Thyroid gland (tissue), 4 donors: ENCODE results near the gene MAP2K5. TPM values are rescaled to one million over a fixed set of nuclear protein-coding genes. Genes with fewer than 3 reads are reported as not detected.

Source experiments
- DNase-seq, 2 donors: peaks; one replicate each; pipeline ENCODE4 v3.0.0-alpha.2; 2019
- H3K27ac ChIP-seq, 3 donors: fragments of 200-600 bp; sonication (generic); 1 replicate in 2 of 3; 2 replicates in 1 of 3; pipeline ENCODE4 v1.5.1; 2016 to 2019; ENCODE audit warnings: mild to moderate bottlenecking in 1 of 3, moderate library complexity in 1 of 3
- H3K27me3 ChIP-seq: fragments of 200-600 bp; sonication (generic); one replicate; pipeline ENCODE4 v1.5.1; 2019
- H3K36me3 ChIP-seq, 2 donors: fragments of 200-600 bp; sonication (generic); one replicate each; pipeline ENCODE4 v1.5.1; 2016 to 2019
- H3K4me1 ChIP-seq, 2 donors: fragments of 200-600 bp; sonication (generic); one replicate each; pipeline ENCODE4 v1.5.1; 2017 to 2019
- H3K4me3 ChIP-seq, 3 donors: fragments of 200-600 bp; sonication (generic); replicated peaks in 1 of 3; 1 replicate in 2 of 3; 2 replicates in 1 of 3; pipeline ENCODE4 v1.5.1; 2016; ENCODE audit warnings: mild to moderate bottlenecking in 1 of 3
- H3K9me3 ChIP-seq: fragments of 200-600 bp; sonication (generic); one replicate; pipeline ENCODE4 v1.5.1; 2017
- POLR2A ChIP-seq, 2 donors: fragments of 450-650 bp; IDR thresholded peaks; one replicate each; pipeline ENCODE4 v1.6.1; 2017; ENCODE audit warnings: antibody characterized with exemption in 2 of 2, mild to moderate bottlenecking in 2 of 2, moderate library complexity in 1 of 2
- WGBS, 2 donors: methylation state at CpG; one replicate each; pipeline ENCODE4 v1.1.5; 2017; 5-methylcytosine and 5-hydroxymethylcytosine counted together
- intact Hi-C: fragments of 100-400 bp; cut with DNase I; formaldehyde crosslinking; loops from one replicate; pipeline ENCODE4 v1.15.1; 2023
- total RNA-seq, 4 donors: library from RNA; depleted of rRNA; stranded (reverse); fragments of >200 nt; gene quantifications; one replicate each; pipeline ENCODE4 v1.2.3, GENCODE V29; 2016
- TF ChIP-seq, protein P1 (sequence below), 6 experiments: fragments of 200-600 bp in 3 of 6; fragments of 450-650 bp in 3 of 6; sonication (generic) in 3 of 6; IDR thresholded peaks; one replicate each; pipeline ENCODE4 v1.5.1; 2016 to 2019; ENCODE audit warnings: antibody characterized with exemption in 6 of 6, mild to moderate bottlenecking in 2 of 6, inconsistent platforms in 1 of 6, moderate library complexity in 1 of 6

The MAP2K5 gene
- total RNA-seq, 4 donors from 2014 or later, result 10.2 to 32.1 (median 15.9) TPM

GRCh38 chr15:67822537-67823313 is 280.2 kb downstream of the MAP2K5 start:
- intact Hi-C loops, result no loop called here
- peaks cover 59% of the 10 kb centered on the region for H3K27me3 ChIP-seq
- TF ChIP-seq, protein P1, sequence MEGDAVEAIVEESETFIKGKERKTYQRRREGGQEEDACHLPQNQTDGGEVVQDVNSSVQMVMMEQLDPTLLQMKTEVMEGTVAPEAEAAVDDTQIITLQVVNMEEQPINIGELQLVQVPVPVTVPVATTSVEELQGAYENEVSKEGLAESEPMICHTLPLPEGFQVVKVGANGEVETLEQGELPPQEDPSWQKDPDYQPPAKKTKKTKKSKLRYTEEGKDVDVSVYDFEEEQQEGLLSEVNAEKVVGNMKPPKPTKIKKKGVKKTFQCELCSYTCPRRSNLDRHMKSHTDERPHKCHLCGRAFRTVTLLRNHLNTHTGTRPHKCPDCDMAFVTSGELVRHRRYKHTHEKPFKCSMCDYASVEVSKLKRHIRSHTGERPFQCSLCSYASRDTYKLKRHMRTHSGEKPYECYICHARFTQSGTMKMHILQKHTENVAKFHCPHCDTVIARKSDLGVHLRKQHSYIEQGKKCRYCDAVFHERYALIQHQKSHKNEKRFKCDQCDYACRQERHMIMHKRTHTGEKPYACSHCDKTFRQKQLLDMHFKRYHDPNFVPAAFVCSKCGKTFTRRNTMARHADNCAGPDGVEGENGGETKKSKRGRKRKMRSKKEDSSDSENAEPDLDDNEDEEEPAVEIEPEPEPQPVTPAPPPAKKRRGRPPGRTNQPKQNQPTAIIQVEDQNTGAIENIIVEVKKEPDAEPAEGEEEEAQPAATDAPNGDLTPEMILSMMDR (IDR thresholded peaks at IDR 0.05), result no peak
- no peak for TF ChIP-seq POLR2A (IDR thresholded peaks at IDR 0.05)
- peaks cover 16 to 54% of the 10 kb centered on the region in 2 donors for H3K4me1 ChIP-seq
- H3K36me3 ChIP-seq, result no peaks in the 10 kb centered on the region
- no peak overlapping the region for H3K27ac ChIP-seq
- no peaks in the 10 kb centered on the region for H3K9me3 ChIP-seq
- DNase-seq, result no peak
- H3K4me3 ChIP-seq, result no peak overlapping the region
- WGBS, 2 donors, result 6% methylated on average over 20 to 21 of the region's 46 CpGs

GRCh38 chr15:67823314-67824196 is 281.1 kb downstream of the MAP2K5 start:
- intact Hi-C loops, result no loop called here
- 3 to 5% methylated on average over 41 to 63 of the region's 94 CpGs for WGBS, 2 donors
- Histone ChIP-seq H3K9me3 (no peaks in the 10 kb centered on the region), H3K4me3 (no peak overlapping the region), H3K36me3 (no peaks in the 10 kb centered on the region), H3K27ac (no peak overlapping the region), H3K27me3 (peaks cover 68% of the 10 kb centered on the region), H3K4me1 (peaks cover 22 to 62% of the 10 kb centered on the region in 2 donors)
- DNase-seq, result no peak
- no peak for TF ChIP-seq POLR2A (IDR thresholded peaks at IDR 0.05)
- TF ChIP-seq, protein P1 (IDR thresholded peaks at IDR 0.05), result no peak

- intact Hi-C loops, result no loop called here
- 6 to 9% methylated on average over 15 to 21 of the region's 21 CpGs for whole genome bisulfite sequencing, 2 donors
Measured at GRCh38 chr15:67824197-67824968, 281.9 kb downstream of the MAP2K5 start.

GRCh38 chr15:67824976-67825880 is 282.7 kb downstream of the MAP2K5 start, which contains the start of gene SKOR1:
Gene SKOR1, plus strand, starts transcription at chr15:67825509. Its CDS starts 94 bp downstream, at chr15:67825603.
- Histone ChIP-seq H3K9me3 (no peaks in the 10 kb centered on the region), H3K4me1 (peaks cover 32 to 76% of the 10 kb centered on the region in 2 donors), H3K4me3 (no peak within 1 kb of the TSS), H3K27ac (no peak within 1 kb of the TSS), H3K27me3 (peaks cover 73% of the 10 kb centered on the region), H3K36me3 (no peaks in the 10 kb centered on the region)
- no peak for DNase-seq
- WGBS, 2 donors, result 3 to 7% methylated on average over 21 to 40 of the region's 58 CpGs
- TF ChIP-seq, protein P1 (IDR thresholded peaks at IDR 0.05), result no peak
- TF ChIP-seq POLR2A (IDR thresholded peaks at IDR 0.05), result no peak
- intact Hi-C loops, result no loop called here

More at GRCh38 chr15:67824197-67824968, 281.9 kb downstream of the MAP2K5 start:
- no peaks in the 10 kb centered on the region for H3K9me3 ChIP-seq
- no peaks in the 10 kb centered on the region for H3K36me3 ChIP-seq
- TF ChIP-seq POLR2A (IDR thresholded peaks at IDR 0.05), result no peak
- TF ChIP-seq, protein P1 (IDR thresholded peaks at IDR 0.05), result no peak
- H3K27ac ChIP-seq, result no peak overlapping the region
- H3K4me1 ChIP-seq, result peaks cover 28 to 71% of the 10 kb centered on the region in 2 donors
- H3K27me3 ChIP-seq, result peaks cover 73% of the 10 kb centered on the region
- DNase-seq, result no peak
- no peak overlapping the region for H3K4me3 ChIP-seq
